Measurements from ENCODE around the gene SPOP.

The SPOP gene

DNA sequence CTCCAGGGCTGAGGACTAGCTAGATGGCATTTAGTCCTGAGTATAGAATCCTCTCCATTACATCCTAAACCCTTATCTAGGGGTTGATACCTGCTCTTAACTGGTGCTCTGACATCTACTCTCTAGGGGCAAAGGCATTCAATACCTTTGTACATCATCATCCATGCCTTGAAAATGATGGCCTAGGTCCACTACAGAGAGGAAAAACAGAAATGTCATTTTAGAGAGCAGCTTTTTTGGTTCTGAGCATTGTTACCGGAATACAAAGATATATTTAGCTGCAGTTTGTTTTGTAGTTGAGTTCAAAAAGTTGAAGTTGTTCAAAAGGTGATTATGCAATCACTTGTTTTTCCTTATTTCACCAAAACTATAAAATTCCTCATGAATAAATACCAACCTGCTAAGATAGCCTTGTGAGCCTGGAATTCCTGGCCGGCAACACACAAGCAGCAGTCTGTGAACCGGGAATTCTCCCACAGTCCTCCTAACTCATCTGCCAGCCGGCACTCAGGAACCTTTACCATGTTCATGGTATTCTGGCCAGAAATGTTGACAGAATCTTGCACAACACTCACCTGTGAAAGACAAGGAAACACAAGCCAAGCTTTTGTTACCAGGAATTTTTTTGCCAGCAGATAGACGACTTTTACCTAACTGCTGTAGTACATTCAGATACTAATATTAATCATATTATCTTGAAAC, 66.9 kb downstream of the SPOP start:
- DNase-seq = no peak

DNA sequence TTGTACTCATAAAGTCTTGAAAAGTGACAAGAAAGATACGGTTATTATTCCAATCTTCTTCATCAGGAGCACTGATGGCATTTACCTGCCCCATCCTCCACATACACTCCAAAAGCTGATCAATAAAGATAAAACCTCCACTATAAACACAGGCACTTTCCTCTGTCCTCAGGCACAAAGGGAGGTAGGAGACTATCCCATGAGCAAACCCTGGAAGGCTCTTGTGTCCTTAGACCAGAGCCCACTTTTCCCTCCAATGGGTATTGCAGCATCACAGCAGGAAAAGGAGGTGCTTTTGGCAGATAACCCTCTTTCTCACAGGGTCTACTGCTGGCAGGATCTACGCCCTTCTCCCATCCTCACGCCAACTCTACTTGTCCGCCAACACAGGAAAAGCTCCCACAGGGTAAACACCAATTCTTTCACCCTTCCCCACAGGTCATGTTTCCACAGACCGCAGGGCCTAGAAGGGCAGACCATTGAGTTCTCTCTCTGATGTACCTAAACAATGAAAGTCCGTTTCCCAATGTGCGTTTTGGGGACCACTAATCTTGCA, 73.5 kb downstream of the SPOP start:
- no peak for DNase-seq

DNA sequence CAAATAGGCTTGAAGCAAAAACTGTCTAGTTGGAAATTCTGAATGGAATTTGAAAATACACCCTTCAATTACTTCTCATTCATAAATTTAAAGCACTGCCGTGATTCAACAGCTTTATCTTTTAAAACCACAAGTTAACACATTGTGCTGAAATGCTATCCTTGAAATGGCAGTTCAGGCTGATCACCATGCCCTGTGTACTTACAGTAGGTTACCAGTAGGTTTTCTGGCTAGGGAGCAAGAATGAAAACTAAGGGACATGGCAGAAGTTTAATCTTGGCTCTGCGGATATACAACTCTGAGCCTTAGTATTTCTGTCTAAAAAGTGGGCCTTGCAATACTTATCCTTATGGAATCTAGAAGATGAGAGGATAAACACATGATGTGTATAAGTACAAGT, 74.2 kb downstream of the SPOP start:
- no peak for DNase-seq

DNA sequence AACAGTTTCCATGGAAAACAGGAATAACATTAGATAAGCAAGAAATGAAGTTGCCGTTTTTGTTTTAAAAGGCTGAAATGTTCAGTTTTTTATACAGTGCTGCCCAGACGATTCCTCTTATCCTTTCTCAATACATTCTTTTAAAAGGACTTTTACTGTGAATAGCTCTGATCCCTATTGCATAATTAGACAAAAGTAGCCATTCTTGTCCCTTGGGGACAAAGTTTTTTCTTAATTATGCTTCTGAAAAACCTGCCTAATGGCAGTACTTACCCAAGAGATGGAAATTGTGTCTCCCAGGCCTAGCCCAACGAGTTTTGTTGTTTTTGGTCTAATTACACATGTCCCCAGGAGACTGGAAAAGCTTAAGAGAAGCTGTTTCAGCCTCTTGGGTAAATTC, 74.7 kb downstream of the SPOP start:
- DNase-seq = no peak

DNA sequence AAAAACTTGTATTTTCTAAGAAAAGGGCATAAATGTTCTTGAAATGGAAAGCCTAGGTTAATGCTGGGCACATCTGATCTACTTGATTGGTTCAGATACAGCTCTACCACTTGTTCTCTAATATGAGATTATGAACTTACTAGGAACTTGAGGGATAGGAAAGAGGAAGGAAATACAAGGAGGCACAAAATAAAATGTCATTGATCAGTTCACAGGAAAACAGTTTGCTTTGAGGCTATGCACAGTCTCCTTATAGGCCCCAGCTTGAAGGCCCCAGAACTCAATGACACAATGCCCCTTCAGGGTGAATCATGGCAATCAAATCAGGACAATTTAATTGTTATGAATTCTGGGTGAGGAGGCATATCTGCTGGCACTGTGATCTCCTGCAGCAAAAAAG, 75.1 kb downstream of the SPOP start:
- peak in 1 of 2 experiments; percentile 14 for DNase-seq

DNA sequence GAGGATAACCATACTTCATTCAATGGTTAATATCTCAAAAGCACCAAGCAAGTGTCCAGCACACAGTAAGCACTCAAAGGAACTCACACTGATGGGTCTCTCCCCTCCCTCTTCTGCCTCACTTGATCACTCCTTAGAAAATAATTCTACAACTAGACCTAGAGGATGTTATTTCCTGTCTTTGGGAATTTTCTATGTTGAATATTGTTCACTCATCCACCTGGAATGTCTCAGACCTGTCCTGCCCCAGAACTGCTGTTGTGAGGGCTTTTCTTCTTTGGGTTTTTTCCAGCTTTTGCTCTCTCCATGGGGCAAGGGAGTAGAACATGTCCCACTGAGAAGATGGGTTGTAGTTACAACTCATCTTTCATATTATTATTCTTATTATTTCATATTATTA, 76.9 kb downstream of the SPOP start:
- no peak for DNase-seq

DNA sequence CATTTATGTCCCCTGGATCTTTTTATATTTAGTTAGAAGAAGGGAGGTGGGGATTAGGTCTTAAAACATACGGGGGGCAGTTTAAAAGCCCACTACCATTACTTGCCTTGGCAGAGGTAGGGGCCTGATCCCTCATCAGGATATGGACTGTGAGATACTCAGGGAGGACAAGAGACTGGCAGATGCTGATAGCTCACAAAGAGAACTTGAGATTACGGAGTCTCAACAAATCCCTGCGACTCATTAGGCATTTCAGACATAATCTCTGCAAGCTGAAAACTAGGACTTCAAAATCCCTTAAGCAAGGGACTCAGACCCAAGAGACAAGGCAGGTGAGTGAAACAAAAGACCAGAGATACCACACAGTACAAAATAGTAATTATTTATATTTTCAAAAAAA, 79.0 kb downstream of the SPOP start:
- DNase-seq = no peak

DNA sequence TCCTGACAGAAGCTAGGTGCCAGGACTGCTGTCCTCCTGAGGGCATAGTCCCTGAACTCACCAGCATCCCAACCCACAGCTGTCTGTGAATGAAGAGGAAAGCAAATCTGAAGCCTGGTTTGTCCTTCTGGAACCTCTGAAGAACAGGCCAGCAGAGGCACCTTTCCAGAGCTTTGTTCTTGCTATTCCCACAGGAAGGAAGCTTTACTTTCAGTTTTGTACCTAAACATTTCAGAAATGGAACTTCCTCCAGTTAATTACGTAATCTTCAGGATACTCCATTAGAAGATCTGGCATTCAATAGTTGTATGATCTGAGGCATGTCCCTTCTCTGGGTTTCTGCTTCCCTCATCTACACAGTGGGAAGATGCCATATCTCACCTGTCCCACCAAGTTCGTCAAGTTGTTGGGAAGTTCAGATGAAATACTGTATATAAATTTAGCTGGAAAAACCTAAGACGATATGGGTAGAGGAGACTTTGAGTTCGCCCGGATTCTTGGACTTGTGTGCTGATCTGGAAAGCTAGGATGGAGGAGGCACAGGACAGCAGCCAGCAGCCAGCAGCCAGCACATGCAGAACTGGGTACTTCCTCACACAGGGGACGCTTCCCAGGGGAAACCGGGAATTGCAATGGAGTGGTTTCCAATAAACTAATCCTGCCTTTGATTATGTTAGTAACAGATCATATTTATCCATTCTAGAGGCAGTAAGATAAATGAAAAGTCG, 79.8 kb downstream of the SPOP start:
- no peak for DNase-seq

DNA sequence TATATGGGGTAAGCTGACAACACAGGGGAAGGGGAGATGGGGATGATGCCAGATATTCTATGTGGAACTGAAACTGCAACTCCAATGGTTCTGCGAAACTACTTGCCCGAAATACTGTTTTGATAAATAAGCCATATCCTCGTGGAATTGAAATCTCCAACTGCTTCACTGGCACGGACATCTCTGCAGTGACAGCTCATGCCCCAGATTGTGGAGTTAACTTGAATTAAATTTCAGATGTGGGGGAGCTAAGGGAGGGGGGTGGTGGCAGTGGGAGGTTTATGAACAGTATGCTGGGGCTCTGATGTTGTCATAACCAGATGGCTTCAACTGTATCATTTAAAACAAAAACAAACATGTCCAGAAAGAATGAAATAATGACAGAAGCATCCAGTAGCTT, 80.5 kb downstream of the SPOP start:
- DNase-seq = no peak

DNA sequence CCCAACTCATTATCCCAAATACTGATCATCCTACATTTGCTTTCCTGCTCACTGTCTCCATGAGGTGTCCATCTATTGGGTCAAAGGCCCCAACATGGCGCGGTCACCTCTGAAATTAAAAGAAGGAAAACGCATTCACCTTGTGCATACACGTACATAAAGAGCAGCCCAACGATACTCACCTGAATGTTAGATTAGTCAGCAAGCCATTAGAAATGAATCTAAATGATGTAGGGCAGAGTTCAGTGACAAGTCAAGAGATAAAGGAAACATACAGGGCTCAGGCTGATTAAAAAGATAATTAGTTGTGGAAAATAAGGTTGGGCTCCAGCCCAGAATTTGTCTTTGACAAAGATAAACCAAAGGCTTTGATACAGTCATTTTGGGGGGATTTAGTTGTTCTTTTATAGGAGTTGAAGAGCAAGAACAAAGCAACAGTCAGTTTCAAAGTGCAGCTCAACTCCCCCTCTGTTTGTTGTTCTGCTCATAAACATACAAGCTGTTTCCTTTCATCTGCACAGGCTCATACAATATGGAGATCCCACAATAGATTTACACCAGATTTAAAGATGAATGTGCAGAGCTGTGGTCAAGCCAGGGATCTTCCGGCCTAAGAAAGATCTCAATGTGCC, 81.2 kb downstream of the SPOP start:
- DNase-seq = no peak

DNA sequence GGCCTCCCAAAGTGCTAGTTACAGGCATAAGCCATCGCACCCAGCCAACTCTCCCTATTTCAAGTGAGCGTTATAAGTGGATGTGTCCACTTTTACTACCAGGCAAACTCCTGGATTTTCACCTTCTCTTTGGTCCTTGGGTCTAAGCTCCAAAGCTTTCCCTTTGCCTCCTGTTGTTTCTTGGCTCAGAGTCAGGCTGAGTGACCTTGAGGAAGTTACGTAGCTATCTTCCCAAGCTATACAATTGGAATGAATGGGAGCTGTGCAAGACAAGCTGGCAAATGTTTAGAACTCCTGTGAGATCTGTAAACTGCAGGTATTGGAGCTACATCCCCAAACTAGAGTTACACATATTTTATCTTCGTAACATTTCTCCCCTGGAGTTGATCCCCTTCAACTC, 81.9 kb downstream of the SPOP start:
- no peak for DNase-seq

DNA sequence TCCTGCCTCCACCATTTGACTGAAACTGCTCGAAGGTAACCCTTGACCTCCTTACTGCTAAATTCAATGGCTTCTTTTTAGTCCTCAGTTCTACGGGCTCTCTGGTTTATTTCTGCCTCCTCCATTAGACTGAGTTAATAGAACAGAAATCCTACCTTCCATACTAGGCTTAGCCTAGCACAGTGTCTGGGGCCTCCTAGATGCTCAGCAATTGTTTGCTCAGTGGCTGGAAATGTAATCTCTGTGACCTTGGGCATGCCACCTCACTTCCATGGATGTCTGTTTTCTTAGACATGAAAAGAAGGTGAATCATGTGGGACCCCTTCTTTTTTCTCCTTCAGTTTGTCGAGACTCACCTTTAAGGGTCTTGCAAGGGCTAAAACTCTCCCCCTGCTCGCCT, 82.6 kb downstream of the SPOP start:
- no peak for DNase-seq

DNA sequence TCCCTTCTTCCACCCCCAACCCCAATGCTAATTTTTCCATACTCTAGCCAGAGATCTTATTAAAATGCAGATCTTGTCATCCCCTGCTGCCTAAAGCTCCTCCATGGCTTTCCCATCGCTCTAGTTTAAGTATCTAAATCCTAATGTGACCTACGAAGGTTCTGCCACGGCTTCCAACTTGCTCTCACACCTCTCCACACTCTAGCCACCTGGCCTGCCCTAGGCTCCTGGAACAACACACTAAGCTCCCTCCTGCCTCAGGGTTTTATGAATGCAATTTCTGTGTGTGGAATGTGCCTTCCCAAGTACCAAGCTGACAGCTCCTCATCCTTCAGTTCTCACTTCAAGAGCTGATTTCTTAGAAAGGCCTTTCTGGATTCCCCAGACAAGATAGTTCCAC, 85.6 kb downstream of the SPOP start:
- no peak for DNase-seq

DNA sequence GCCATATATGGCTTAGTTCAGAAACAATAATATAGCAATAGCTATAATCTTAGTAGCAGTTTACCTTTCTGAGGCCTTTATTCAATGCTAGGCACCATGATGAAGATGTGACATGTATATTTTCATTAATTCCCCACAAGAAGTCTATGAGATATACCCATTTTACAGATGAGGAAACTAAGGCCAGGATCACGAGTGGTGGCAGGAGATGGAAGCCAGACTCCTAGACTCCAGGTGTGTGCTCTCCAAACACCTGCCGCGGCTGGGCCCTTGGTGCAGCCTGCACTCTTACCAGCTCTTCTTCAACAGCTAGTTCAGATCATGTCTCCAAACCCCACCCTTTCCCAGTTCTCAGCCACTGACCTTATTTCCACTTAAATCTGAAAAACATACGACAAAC, 87.0 kb downstream of the SPOP start:
- DNase-seq = no peak

DNA sequence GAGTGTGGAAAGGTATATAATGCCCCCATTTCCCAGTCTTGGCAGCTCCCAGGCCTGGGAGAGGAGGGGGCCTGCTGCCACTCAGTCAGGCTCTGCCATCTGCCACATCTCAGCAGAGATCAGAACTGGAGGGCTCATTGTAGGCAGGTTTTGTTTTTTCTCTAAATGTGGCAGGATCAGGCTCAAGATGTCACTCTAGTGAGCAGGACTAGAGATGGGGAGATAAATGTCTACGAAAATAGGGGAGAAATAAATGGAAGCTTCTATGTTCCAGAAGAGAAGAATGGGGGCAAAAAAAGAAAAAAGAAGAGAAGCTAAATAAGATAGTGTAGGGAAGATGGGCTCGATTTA, 88.3 kb downstream of the SPOP start:
- DNase-seq = no peak

DNA sequence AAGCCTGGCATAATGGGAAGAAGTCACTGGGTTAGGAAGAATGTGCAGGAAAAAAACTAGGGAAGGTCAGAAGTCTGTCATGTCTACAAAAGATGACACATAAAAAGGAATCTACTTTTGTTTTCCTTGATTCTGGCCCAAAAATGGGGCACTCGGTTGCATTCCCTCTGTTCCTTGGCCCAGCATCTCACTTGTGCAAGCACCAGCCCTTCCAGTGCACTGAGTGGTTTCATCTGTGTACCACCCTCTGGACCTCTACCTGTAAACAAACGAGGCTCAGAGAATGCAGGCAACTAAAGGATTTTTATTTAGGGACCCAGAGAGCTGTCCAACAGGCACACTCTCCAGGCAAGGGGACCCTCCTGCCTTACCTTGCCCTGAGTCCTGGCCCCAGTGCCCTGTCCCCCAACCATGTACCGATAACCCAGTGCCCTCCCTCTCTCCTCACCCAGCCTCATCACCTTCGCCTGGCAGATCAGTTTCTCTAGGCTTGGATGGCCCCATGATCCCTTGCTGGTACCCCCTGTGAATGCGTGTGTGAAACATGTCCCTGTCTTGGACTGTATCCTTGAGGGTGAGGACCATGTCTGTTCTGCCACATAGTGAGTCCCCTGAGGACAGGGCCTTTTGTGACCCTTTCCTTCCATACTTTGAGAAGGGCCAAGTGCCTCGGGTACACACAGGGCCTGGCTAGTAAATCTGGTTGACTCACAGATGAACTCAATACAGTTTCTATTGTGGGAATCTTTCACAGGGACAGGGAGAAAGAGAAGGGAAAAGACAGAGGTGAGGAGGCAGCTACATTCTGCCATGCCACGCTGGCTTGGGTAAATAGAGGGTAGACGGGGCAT, 88.9 kb downstream of the SPOP start:
- no peak for DNase-seq

DNA sequence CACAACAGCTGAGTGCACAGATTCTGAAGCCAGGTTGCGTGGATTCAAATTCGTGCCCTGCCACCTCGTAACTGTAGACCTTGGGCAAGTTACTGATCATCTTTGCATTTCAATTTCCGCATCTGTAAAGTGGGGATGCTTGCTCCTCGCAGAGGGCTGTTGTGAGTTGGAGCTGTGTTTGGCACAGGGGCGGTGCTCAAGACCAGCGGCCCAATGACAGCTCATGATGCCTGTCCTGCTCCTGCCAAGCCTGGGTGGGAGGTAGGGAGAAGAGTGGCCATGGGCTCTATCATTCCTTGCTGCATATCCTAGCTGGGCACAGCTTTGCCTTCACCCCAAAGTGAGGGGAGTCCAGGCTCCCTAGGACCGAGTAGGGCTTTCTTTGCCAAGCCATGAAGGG, 89.6 kb downstream of the SPOP start:
- no peak for DNase-seq

DNA sequence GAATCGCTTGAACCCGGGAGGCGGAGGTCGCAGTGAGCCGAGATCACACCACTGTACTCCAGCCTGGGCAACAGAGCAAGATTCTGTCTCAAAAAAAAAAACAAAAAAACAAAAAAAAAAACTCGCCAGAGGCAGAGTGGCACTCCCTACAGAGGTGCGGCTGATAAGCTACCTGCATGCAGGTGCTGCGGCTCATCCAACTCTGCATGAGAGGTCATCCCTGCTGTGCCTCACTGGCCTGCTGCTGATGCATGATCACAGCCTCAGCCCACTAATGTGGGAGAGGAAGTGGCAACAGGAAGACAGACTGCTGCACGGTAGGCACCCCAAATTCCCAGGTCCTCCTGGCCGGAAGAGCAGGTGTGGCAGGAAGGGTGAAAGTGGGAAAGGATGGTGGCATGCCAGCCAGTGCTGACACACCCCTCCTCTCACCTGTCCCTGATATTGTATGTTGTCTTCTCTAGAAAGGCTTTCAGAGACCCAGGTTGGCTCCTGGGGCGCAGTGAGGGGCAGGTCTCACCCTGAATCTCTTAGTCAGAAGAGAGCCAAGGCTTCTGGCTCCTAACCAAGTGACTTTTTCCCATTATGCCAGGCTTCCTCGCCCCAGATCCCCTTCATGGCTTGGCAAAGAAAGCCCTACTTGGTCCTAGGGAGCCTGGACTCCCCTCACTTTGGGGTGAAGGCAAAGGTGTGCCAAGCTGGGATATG, 90.4 kb downstream of the SPOP start:
- DNase-seq = no peak

DNA sequence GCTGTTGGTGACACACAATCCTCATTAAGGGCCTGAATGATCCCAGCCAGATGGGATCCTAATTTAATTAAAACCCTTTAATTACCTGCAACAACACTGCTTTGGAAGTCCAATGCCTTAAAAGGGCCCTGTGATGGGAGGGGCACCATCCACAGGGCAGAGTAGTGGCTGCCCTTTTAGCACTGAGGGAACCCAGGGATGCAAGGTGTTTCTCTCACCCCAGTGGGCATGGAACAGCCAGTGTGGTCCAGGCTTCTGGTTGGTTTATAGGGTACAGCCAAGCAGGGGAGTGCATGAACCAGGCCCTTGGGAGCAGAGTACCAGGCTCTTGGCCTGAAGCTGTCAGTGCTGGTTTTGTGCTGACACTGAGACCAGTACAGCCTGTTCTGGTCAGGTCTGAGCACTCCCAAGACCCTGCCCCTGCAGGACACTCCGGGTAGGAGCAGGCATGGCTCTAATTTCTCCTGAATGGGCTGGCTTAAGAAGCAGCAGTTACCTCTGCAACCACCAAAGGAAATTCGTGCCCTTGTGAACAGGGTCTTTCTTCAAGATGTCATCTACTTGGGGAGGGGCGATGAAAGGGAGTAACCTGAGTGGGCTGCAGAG, 92.4 kb downstream of the SPOP start:
- no peak for DNase-seq

DNA sequence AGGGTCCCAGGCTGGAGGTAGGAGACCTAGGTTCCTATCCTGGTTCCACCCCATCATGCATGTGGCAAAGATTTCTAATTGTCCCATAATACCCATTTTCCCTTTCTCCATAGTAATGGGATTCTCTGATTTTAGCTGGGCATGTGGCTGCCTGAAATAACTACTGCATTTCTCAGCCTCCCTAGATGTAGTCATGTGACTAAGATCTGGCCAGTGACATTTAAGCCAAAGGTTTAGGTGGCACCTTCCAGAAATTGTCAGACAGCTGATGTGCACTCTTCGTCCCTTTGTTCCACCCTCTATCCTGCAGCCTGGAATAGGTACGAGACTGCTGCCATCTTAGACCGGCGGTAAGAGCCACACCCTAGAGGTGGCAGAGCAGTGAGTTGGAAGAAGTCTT, 94.0 kb downstream of the SPOP start:
- DNase-seq = no peak

DNA sequence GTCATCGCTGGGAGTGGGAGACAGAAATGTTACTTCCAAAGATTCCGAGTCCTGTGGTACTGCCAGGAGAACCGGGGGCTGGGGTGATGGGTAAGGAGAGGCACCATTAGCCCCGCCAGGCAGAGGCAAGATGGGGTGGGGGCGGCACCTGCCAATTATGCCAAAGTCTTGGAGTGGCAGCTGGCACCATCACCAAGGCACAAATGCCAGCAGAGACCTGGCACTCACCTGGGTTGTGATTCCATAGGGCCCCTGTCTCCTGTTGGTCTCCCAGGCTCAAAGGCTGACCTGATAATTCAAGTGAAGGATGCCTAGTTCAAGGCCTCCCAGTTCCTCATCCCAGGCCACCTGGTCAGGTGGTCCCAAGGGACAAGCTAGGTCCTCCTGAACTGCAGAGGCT, 94.7 kb downstream of the SPOP start:
- DNase-seq = no peak

DNA sequence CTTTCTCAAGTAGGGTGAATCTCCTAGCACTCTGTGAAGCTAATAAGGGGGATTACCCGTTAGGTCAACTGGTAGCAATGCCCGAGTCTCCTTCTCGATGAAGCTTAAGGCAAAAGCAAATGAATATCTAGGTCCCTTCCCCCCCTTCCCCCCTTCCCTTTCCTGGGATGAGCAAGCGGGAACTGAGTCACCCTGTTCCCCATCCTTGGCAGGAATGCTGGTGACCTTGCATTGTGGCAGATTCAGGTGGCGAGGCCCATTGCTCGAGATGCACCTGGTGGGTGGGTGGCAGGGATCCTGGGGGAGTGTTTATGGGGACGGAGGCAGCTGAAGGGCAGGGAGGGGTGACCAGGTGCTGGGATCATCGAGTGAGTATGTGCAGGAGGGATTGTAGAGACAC, 95.1 kb downstream of the SPOP start:
- no peak for DNase-seq
